ENCODE data around the gene HORMAD1. TPM values are rescaled to one million over a fixed set of nuclear protein-coding genes. Genes with fewer than 3 reads are reported as not detected.

HORMAD1 gene
- total RNA-seq, 4 donors from 2014 or later: 0.39 to 8.7 (median 2.5) TPM

DNA sequence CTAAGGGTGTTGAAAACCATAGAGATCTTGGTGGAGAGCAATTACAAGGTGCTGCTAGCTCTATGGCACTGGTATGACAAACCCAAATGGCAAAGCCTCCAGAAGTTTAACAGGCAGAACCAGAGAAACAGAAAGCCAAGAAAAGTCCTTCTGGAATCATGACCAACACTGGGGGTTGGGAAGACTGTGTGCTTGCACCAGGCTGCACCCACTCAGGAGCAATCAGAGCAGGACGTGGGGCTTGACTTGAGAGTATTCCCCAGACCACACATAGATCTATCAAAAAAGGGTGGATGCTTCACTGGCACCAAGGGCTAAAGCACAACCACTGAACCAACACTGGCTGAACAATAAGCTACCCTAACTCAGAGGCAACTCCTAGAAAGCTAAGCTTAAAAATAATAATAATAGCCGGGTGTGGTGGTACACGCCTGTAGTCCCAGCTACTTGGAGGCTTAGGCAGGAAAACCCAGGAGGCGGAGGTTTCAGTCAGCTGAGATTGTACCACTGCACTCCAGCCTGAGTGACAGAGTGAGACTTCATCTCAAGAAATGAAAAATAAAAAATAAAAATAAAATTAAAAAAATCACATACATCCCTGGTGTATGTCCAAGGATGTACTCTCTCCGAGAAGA, 71.1 kb downstream of the HORMAD1 start:
- WGBS, 2 donors: 82 to 95% methylated on average over 5 of the region's 5 CpGs
- DNase-seq (ENCODE audit: low spot score in 2 of 2): no peak
- no peak overlapping the region for H3K4me3 ChIP-seq
- peaks cover 3 to 48% (median 10%) of the 10 kb centered on the region in 3 donors for H3K36me3 ChIP-seq
- H3K9me3 ChIP-seq: no peaks in the 10 kb centered on the region
- H3K27me3 ChIP-seq: no peaks in the 10 kb centered on the region
- no peaks in the 10 kb centered on the region for H3K4me1 ChIP-seq
- TF ChIP-seq CTCF (IDR thresholded peaks at IDR 0.05) (no peak), EP300 (IDR thresholded peaks at IDR 0.05) (no peak), POLR2A (IDR thresholded peaks at IDR 0.05) (no peak)
- no peak overlapping the region for H3K27ac ChIP-seq

Small RNA genes within 50 kb of the gene (small RNA-seq; reads per million reads assigned to genes)
- not detected for gene RNU6-1042P

Other genes starting within 250 kb of the HORMAD1 start
- 10 to 100 TPM; 12.2 to 25.5 (median 18.6) TPM for gene TARS2, start 233.5 kb downstream of the HORMAD1 start, total RNA-seq
- gene ECM1, start 212.8 kb downstream of the HORMAD1 start, total RNA-seq: 10 to 100 TPM; 10.1 to 32.2 (median 15.0) TPM
- not detected for gene FALEC, start 205.1 kb downstream of the HORMAD1 start, total RNA-seq
- 100 to 1,000 TPM in 2 of 4 donors, 10 to 100 TPM in 2; 54.4 to 132 (median 93.2) TPM for gene ADAMTSL4, start 171.5 kb downstream of the HORMAD1 start, total RNA-seq
- gene MCL1, start 141.3 kb downstream of the HORMAD1 start, total RNA-seq: 100 to 1,000 TPM; 235 to 306 (median 258) TPM
- 100 to 1,000 TPM; 120 to 331 (median 231) TPM for gene ENSA, start 91.3 kb downstream of the HORMAD1 start, total RNA-seq
- gene GOLPH3L, start 23.7 kb downstream of the HORMAD1 start, total RNA-seq: 10 to 100 TPM; 20.6 to 30.9 (median 26.5) TPM
- 10 to 100 TPM; 29.7 to 57.7 (median 41.3) TPM for gene CTSS, start 44.9 kb upstream of the HORMAD1 start, total RNA-seq
- 10 to 100 TPM; 42.0 to 87.9 (median 45.5) TPM for gene CTSK, start 87.4 kb upstream of the HORMAD1 start, total RNA-seq
- gene ARNT, start 155.7 kb upstream of the HORMAD1 start, total RNA-seq: 10 to 100 TPM; 56.6 to 67.4 (median 58.6) TPM
- not detected for gene CTXND2, start 166.2 kb upstream of the HORMAD1 start, total RNA-seq
- 10 to 100 TPM; 30.6 to 42.9 (median 35.3) TPM for gene SETDB1, start 205.5 kb upstream of the HORMAD1 start, total RNA-seq

Measured in tibial nerve (tissue), 4 donors.